Loucy (cell line): ENCODE measurements around the gene MYL7.

Experiments
- H2AFZ ChIP-seq: fragments of 200-600 bp; sonication (generic); 2 replicates; pipeline ENCODE4 v1.6.0; 2016; ENCODE audit warnings: antibody characterized with exemption, mild to moderate bottlenecking, low read length, moderate library complexity
- H3F3A ChIP-seq: fragments of 200-600 bp; 2 replicates; pipeline ENCODE4 v1.6.0; 2016; ENCODE audit warnings: antibody characterized with exemption, low read depth, mild to moderate bottlenecking
- H3K27me3 ChIP-seq: fragments of 200-600 bp; sonication (generic); 2 replicates; pipeline ENCODE4 v1.6.1; 2014; ENCODE audit warnings: low read length, mild to moderate bottlenecking; ENCODE audit not compliant: insufficient read depth, poor library complexity, severe bottlenecking
- H3K36me3 ChIP-seq: fragments of 200-600 bp; sonication (generic); 2 replicates; pipeline ENCODE4 v1.6.1; 2016; ENCODE audit warnings: low read length; ENCODE audit not compliant: insufficient read depth
- H3K4me1 ChIP-seq: fragments of 200-600 bp; sonication (generic); 2 replicates; pipeline ENCODE4 v1.5.1; 2014; ENCODE audit warnings: low read length, mild to moderate bottlenecking; ENCODE audit not compliant: insufficient read depth, poor library complexity, severe bottlenecking
- H3K4me2 ChIP-seq: fragments of 200-600 bp; sonication (generic); 2 replicates; pipeline ENCODE4 v1.6.0; 2014; ENCODE audit warnings: antibody characterized with exemption, low read length, low read depth, mild to moderate bottlenecking; ENCODE audit not compliant: poor library complexity, severe bottlenecking
- H3K4me3 ChIP-seq: fragments of 200-600 bp; sonication (generic); 2 replicates; pipeline ENCODE4 v1.5.1; 2014; ENCODE audit warnings: low read length, mild to moderate bottlenecking, mixed read lengths; ENCODE audit not compliant: poor library complexity, severe bottlenecking
- H3K79me2 ChIP-seq: fragments of 200-600 bp; sonication (generic); 2 replicates; pipeline ENCODE4 v1.6.1; 2014; ENCODE audit warnings: low read length; ENCODE audit not compliant: insufficient read depth
- H3K9ac ChIP-seq: fragments of 200-600 bp; sonication (generic); 2 replicates; pipeline ENCODE4 v1.6.0; 2014; ENCODE audit warnings: mild to moderate bottlenecking, low read depth, low read length, moderate library complexity; ENCODE audit not compliant: poor library complexity, severe bottlenecking
- H3K9me2 ChIP-seq: fragments of 200-600 bp; sonication (generic); replicated peaks from 2 replicates; pipeline ENCODE4 v1.6.1; 2016; ENCODE audit warnings: low read depth, low read length, mixed read lengths
- H3K9me3 ChIP-seq: fragments of 200-600 bp; sonication (generic); 2 replicates; pipeline ENCODE4 v1.6.1; 2014; ENCODE audit warnings: mild to moderate bottlenecking, antibody characterized with exemption, low read length, low read depth; ENCODE audit not compliant: insufficient read depth
- H4K20me1 ChIP-seq: fragments of 200-600 bp; sonication (generic); 2 replicates; pipeline ENCODE4 v1.6.0; 2014; ENCODE audit warnings: antibody characterized with exemption, low read length, mild to moderate bottlenecking; ENCODE audit not compliant: insufficient read depth, poor library complexity, severe bottlenecking
- EZH2phosphoT487 ChIP-seq: fragments of 200-600 bp; IDR thresholded peaks from 2 replicates; pipeline ENCODE4 v1.6.1; 2018; ENCODE audit warnings: antibody characterized with exemption, mild to moderate bottlenecking, moderate library complexity, borderline replicate concordance
- TF ChIP-seq, protein P1 (sequence below): fragments of 200-600 bp; sonication (generic); conservative IDR thresholded peaks from 2 replicates; pipeline ENCODE4 v1.5.1; 2014; ENCODE audit warnings: mild to moderate bottlenecking, antibody characterized with exemption, low read length

MYL7 gene

DNA sequence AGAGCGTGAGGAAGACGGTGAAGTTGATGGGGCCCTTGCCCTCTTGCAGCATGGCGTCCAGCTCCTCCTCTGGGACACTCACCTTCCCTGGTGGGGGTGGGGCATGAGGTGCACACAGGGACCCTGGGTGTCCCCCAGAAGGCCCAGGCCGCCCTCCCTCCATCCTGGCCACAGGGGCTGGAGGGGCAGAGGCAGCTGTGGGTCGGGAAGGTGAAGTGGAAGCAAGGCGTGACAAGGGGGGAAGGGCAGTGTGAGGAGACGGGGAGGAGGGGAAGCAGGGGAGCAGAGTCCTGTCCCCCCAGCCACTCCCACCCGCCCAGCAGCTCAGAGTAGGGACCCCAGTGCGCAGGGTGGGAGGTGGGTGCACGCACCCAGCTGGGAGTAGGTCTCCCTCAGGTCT is 791 bp downstream of the MYL7 start:
- H3K9me3 ChIP-seq: no peaks in the 10 kb centered on the region
- no peak overlapping the region for H3K4me3 ChIP-seq
- H3K4me2 ChIP-seq: no peak overlapping the region
- no peaks in the 10 kb centered on the region for H3K36me3 ChIP-seq
- H3K79me2 ChIP-seq: no peaks in the 10 kb centered on the region
- H3K9ac ChIP-seq: no peak overlapping the region
- no peak overlapping the region for H2AFZ ChIP-seq
- no peaks in the 10 kb centered on the region for H3K9me2 ChIP-seq
- TF ChIP-seq, protein P1, sequence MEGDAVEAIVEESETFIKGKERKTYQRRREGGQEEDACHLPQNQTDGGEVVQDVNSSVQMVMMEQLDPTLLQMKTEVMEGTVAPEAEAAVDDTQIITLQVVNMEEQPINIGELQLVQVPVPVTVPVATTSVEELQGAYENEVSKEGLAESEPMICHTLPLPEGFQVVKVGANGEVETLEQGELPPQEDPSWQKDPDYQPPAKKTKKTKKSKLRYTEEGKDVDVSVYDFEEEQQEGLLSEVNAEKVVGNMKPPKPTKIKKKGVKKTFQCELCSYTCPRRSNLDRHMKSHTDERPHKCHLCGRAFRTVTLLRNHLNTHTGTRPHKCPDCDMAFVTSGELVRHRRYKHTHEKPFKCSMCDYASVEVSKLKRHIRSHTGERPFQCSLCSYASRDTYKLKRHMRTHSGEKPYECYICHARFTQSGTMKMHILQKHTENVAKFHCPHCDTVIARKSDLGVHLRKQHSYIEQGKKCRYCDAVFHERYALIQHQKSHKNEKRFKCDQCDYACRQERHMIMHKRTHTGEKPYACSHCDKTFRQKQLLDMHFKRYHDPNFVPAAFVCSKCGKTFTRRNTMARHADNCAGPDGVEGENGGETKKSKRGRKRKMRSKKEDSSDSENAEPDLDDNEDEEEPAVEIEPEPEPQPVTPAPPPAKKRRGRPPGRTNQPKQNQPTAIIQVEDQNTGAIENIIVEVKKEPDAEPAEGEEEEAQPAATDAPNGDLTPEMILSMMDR: no peak
- H3K27me3 ChIP-seq: no peaks in the 10 kb centered on the region
- H3F3A ChIP-seq: no peaks in the 10 kb centered on the region
- H4K20me1 ChIP-seq: no peaks in the 10 kb centered on the region
- no peaks in the 10 kb centered on the region for H3K4me1 ChIP-seq

DNA sequence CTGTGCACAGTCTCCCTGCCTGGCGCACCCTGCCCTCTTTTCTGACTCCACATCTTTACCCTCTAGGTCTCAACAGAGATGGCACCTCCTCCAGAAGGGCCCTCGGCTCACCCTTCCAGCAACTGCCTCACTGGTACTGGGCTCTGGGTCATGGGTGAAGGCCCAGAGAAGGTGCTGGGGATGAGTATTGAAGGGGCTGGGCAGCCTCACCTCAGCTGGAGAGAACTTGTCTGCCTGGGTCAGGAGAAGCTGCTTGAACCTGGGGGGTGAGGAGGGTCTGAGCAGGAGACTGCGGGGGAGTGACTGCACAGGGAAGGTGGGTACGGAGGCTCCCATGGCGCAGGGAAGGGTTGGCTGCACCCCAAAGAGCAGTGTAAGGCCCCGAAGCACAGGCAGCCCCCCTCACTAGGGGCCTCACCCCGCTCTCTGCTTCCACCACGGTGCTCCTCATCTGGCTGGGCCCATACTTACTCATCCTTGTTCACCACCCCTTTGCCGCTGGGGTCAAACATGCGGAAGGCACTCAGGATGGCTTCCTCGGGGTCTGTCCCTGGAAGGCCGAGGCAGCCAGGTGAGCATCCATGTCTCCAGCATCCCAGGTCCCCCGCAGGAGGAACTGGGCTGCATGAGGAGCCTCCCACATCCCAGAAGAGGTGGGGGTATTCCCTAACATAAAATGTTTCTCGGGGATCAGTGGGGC is 1.7 kb downstream of the MYL7 start:
- Histone ChIP-seq H3K27me3 (no peaks in the 10 kb centered on the region), H3F3A (no peaks in the 10 kb centered on the region), H3K9me3 (no peaks in the 10 kb centered on the region), H4K20me1 (no peaks in the 10 kb centered on the region), H3K9ac (no peak overlapping the region), H3K4me2 (no peak overlapping the region), H3K4me1 (no peaks in the 10 kb centered on the region), H3K79me2 (no peaks in the 10 kb centered on the region), H3K9me2 (no peaks in the 10 kb centered on the region), H2AFZ (no peak overlapping the region), H3K36me3 (no peaks in the 10 kb centered on the region), H3K4me3 (no peak overlapping the region)
- no peak for TF ChIP-seq EZH2phosphoT487
- TF ChIP-seq, protein P1: no peak

DNA sequence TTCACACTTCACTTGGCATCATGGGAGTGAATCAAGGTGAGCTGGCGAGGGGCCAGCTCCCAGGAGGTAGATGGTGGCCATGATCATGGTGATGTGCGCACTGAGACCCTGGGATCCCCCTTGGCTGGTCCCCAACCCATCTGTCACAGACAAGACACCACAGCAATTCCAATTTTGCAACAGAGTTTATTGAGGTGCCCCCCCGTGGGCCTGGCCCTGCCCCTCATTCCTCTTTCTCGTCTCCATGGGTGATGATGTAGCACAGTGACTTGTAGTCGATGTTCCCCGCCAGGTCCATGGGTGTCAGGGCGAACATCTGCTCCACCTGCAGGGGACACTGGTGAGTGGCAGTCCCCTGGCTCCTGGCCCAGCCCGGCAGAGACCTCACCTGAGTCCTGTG is 2.4 kb downstream of the MYL7 start:
- no peak overlapping the region for H3K4me3 ChIP-seq
- no peak overlapping the region for H2AFZ ChIP-seq
- H3K27me3 ChIP-seq: no peaks in the 10 kb centered on the region
- no peak overlapping the region for H3K4me2 ChIP-seq
- H3K9ac ChIP-seq: no peak overlapping the region
- H4K20me1 ChIP-seq: no peaks in the 10 kb centered on the region
- H3K36me3 ChIP-seq: no peaks in the 10 kb centered on the region
- no peaks in the 10 kb centered on the region for H3K4me1 ChIP-seq
- no peak for TF ChIP-seq EZH2phosphoT487
- TF ChIP-seq, protein P1: no peak
- no peaks in the 10 kb centered on the region for H3K79me2 ChIP-seq
- no peaks in the 10 kb centered on the region for H3F3A ChIP-seq
- no peaks in the 10 kb centered on the region for H3K9me2 ChIP-seq
- no peaks in the 10 kb centered on the region for H3K9me3 ChIP-seq
